ENCODE results near the gene IQCN.

Gene IQCN

GRCh38 chr19:18306209-18306887 is 32.1 kb upstream of the IQCN start:
- no peak for DNase-seq

- DNase-seq, result peak; percentile 79
These were observed 30.4 kb upstream of the IQCN start for GRCh38 chr19:18304458-18305310.

GRCh38 chr19:18304208-18304457 is 29.9 kb upstream of the IQCN start:
- no peak for DNase-seq

GRCh38 chr19:18301718-18302111 is 27.5 kb upstream of the IQCN start:
- DNase-seq, result peak; percentile 9

GRCh38 chr19:18300930-18301717 is 26.9 kb upstream of the IQCN start:
- peak; percentile 6 for DNase-seq

- DNase-seq, result no peak
These were observed 25.4 kb upstream of the IQCN start for GRCh38 chr19:18299654-18300053.

GRCh38 chr19:18298601-18299000 is 24.3 kb upstream of the IQCN start:
- no peak for DNase-seq

GRCh38 chr19:18297308-18297707 is 23.1 kb upstream of the IQCN start:
- DNase-seq, result no peak

GRCh38 chr19:18295034-18295451 is 20.8 kb upstream of the IQCN start:
- DNase-seq, result no peak

- DNase-seq, result no peak
These were observed 20.2 kb upstream of the IQCN start for GRCh38 chr19:18294467-18294864.

GRCh38 chr19:18293642-18294466 is 19.6 kb upstream of the IQCN start:
- no peak for DNase-seq

GRCh38 chr19:18292810-18293641 is 18.8 kb upstream of the IQCN start:
- peak; percentile 92 for DNase-seq

- no peak for DNase-seq
These were observed 18.2 kb upstream of the IQCN start for GRCh38 chr19:18292462-18292809.

- peak; percentile 74 for DNase-seq
These were observed 17.6 kb upstream of the IQCN start for GRCh38 chr19:18291590-18292461.

- peak; percentile 44 for DNase-seq
These were observed 16.8 kb upstream of the IQCN start for GRCh38 chr19:18291019-18291524.

- peak; percentile 87 for DNase-seq
These were observed 16.2 kb upstream of the IQCN start for GRCh38 chr19:18290302-18291018.

- no peak for DNase-seq
These were observed 15.4 kb upstream of the IQCN start for GRCh38 chr19:18289471-18290301.

- no peak for DNase-seq
These were observed 13.9 kb upstream of the IQCN start for GRCh38 chr19:18287836-18288772.

Data from hematopoietic multipotent progenitor cell treated with erythropoietin and hydrocortisone succinate and interleukin-3 and kit ligand, for 8 days (in vitro differentiated cells).